Kidney (tissue), 14 donors: Measurements from ENCODE around the gene GCAT. TPM values are rescaled to one million over a fixed set of nuclear protein-coding genes. Genes with fewer than 3 reads are reported as not detected.

ENCODE experiments used
- DNase-seq, 5 donors: peaks; one replicate each; pipeline ENCODE4 v3.0.0-alpha.2; 2013 to 2020
- FAIRE-seq: peaks from 2 replicates; lab custom pipeline; 2012; peaks lifted over from hg19 to GRCh38; lab: Jason Lieb, UNC
- H3K27ac ChIP-seq, 2 donors: one replicate each; pipeline ENCODE4 v1.7.0; 2013; ENCODE audit warnings: low read depth in 2 of 2, low read length in 2 of 2, inconsistent platforms in 1 of 2
- H3K27me3 ChIP-seq: one replicate; pipeline ENCODE4 v1.7.1; 2013; ENCODE audit warnings: low read length, inconsistent platforms; ENCODE audit not compliant: control insufficient read depth, insufficient read depth
- H3K36me3 ChIP-seq, 3 donors: one replicate each; pipeline versions ENCODE4 v1.7.0 to v1.7.1; 2013; ENCODE audit warnings: low read length in 3 of 3, control low read depth in 1 of 3, inconsistent platforms in 1 of 3; ENCODE audit not compliant: insufficient read depth in 3 of 3, control insufficient read depth in 2 of 3
- H3K4me1 ChIP-seq, 3 donors: one replicate each; pipeline versions ENCODE4 v1.7.0 to v1.7.1; 2013; ENCODE audit warnings: low read length in 3 of 3, inconsistent platforms in 1 of 3, low read depth in 1 of 3; ENCODE audit not compliant: control insufficient read depth in 2 of 3, insufficient read depth in 2 of 3
- H3K4me3 ChIP-seq, 3 donors: one replicate each; pipeline versions ENCODE4 v1.7.0 to v1.8.1; 2013; ENCODE audit warnings: low read length in 3 of 3, control low read depth in 1 of 3, inconsistent platforms in 1 of 3
- H3K9ac ChIP-seq, 3 donors: one replicate each; pipeline versions ENCODE4 v1.7.0 to v1.7.1; 2013; ENCODE audit warnings: low read length in 3 of 3, control low read depth in 1 of 3, inconsistent platforms in 1 of 3
- H3K9me3 ChIP-seq, 3 donors: one replicate each; pipeline versions ENCODE4 v1.7.0 to v1.7.1; 2013; ENCODE audit warnings: low read length in 3 of 3, control low read depth in 1 of 3, inconsistent platforms in 1 of 3; ENCODE audit not compliant: control insufficient read depth in 2 of 3, insufficient read depth in 1 of 3
- intact Hi-C: fragments of 100-400 bp; cut with DNase I; formaldehyde crosslinking; loops from one replicate; pipeline ENCODE4 v1.11.1; 2022
- polyA plus RNA-seq: library from polyadenylated mRNA; stranded (reverse); fragments of 350-450 nt; fragmentation: Illumina TruSeq; extraction: RNeasy Lipid Tissue Mini Kit (QIAGEN cat#74804); gene quantifications from one replicate; pipeline ENCODE4 v1.2.3, GENCODE V29; 2014; ENCODE audit warnings: low read depth, low replicate concordance; ENCODE audit not compliant: insufficient read depth
- total RNA-seq: library from RNA; stranded (reverse); fragmentation: NEBNext Ultra II Directional; extraction: Animal tissue kit (Norgen Biotek cat#: 25700); gene quantifications from one replicate; pipeline ENCODE4 v1.2.1, GENCODE V29; 2021
- TF ChIP-seq, protein P1 (sequence below): IDR thresholded peaks from 3 replicates; pipeline ENCODE4 v1.5.1; 2012; ENCODE audit warnings: mild to moderate bottlenecking, moderate library complexity, borderline replicate concordance; ENCODE audit not compliant: insufficient read depth; ENCODE audit errors: extremely low read depth
- donor health status: control.
- donor health status: control.
- donor health status: control.
- donor health status: control.
- donor health status: control.
- donor health status: DM: yes; HTN: yes; CAD: no.
- donor health status: Normal renal cell carcinoma (clear cell type).

The GCAT gene
- total and polyA plus RNA-seq, 2 donors from 2014 or later = 8.9 to 35.9 TPM

DNA sequence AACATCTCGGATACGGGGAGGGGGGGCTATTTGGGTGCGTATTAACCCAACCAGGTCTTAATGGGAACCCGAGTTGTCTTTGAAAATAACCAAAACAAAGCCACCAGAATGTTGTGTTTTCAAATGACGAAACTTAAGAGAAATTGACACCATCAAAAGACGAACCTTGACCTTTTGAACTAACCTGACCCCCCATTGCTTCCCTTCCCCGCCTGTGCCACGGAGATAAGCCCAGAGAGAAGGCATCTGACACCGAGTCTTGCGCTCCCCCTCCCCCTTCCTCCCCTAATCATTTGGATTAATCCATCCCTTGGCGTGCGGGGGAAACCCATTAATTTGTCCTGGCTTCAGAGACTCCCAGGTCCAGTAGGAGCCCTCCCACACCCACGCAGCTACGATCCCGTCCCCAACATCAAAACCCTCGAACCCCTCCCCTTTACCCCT lies 4.5 kb upstream of the GCAT start:
- Histone ChIP-seq H3K4me1 (peaks cover 0 to 15% (median 11%) of the 10 kb centered on the region in 3 donors), H3K9me3 (no peaks in the 10 kb centered on the region), H3K9ac (peak overlapping the region in 1 of 3 donors; percentile 80), H3K27ac (no peak overlapping the region), H3K4me3 (peak overlapping the region in 2 of 3 donors; percentile 50 to 71), H3K27me3 (no peaks in the 10 kb centered on the region), H3K36me3 (no peaks in the 10 kb centered on the region)
- FAIRE-seq (no peak), DNase-seq (peak in 2 of 5 donors; percentile 58 to 75)
- TF ChIP-seq, protein P1, sequence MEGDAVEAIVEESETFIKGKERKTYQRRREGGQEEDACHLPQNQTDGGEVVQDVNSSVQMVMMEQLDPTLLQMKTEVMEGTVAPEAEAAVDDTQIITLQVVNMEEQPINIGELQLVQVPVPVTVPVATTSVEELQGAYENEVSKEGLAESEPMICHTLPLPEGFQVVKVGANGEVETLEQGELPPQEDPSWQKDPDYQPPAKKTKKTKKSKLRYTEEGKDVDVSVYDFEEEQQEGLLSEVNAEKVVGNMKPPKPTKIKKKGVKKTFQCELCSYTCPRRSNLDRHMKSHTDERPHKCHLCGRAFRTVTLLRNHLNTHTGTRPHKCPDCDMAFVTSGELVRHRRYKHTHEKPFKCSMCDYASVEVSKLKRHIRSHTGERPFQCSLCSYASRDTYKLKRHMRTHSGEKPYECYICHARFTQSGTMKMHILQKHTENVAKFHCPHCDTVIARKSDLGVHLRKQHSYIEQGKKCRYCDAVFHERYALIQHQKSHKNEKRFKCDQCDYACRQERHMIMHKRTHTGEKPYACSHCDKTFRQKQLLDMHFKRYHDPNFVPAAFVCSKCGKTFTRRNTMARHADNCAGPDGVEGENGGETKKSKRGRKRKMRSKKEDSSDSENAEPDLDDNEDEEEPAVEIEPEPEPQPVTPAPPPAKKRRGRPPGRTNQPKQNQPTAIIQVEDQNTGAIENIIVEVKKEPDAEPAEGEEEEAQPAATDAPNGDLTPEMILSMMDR = no peak
- intact Hi-C loops = no loop called here

DNA sequence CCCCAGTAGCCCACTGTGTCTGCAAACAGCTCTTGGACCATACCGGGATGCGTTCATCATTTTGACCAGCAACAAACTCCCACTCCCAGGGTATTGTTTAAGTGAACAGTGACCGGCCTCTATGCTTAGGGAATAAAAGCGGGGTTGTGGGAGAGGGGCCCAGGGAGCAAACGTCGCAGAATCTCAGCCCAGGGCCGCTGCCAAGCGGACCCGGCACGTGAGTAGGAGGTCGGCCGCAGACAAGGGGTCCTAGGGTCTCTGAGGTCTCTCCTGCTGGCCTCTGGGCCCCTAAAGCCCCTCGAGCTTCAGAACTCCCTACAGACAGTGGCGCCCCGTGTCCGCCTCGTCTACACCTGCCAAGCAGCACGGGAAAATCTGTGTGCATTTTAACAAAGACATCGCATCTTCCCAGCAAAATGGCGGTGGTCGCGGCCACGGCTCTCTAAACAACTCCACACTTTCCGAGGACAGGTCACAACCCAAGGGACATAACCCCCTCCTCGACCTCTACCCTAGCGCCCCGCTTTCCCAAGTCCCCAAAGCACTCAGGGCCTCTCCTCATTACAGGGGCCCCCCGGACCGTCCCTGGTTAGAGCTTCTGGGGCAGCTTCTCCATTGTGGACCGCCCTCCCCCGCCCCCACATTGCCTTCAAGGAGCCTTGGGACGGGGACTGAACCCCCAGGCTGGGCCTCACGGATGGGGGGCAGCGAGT lies 3.9 kb upstream of the GCAT start:
- intact Hi-C loops = no loop called here
- H3K4me3 ChIP-seq = peak overlapping the region in 1 of 3 donors; percentile 41
- H3K9ac ChIP-seq = no peak overlapping the region
- no peaks in the 10 kb centered on the region for H3K27me3 ChIP-seq
- FAIRE-seq = no peak
- no peaks in the 10 kb centered on the region for H3K36me3 ChIP-seq
- TF ChIP-seq, protein P1 = no peak
- H3K4me1 ChIP-seq = peaks cover 0 to 15% (median 14%) of the 10 kb centered on the region in 3 donors
- DNase-seq = peak in 3 of 5 donors; percentile 45 to 84 (median 69)
- no peaks in the 10 kb centered on the region for H3K9me3 ChIP-seq
- no peak overlapping the region for H3K27ac ChIP-seq

DNA sequence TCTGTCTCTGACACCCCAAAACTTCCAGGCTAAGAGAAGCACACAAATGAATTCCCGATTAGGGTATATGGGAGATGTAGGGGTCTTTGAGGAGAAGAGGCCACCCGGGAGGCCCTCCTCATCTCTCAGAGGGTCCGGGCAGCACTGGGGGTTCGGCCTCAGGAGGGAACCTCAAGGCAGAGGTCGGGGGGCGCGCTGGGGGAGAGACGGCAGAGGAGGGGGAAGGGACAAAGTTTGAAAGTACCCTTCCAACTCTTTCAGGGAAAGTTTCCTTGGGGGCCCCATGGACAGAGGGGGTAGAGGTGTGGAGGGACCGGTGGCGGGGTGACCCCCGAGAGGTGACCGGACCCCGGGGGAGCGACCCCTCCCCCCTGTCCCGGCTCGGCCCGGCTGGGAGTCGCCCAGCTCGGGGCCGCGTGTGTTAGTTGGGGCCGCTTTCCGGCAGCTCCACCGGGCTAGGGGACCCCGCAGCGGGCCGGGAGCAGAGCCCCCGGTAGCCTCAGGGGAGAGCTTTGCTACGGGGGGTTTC lies 3.3 kb upstream of the GCAT start:
- TF ChIP-seq, protein P1 = no peak
- Histone ChIP-seq H3K36me3 (no peaks in the 10 kb centered on the region), H3K9ac (peak overlapping the region in 1 of 3 donors; percentile 40), H3K4me1 (peaks cover 0 to 15% (median 14%) of the 10 kb centered on the region in 3 donors), H3K9me3 (no peaks in the 10 kb centered on the region), H3K4me3 (peak overlapping the region in 1 of 3 donors; percentile 41), H3K27ac (no peak overlapping the region), H3K27me3 (no peaks in the 10 kb centered on the region)
- peak in 2 of 5 donors; percentile 47 to 69 for DNase-seq
- intact Hi-C loops = no loop called here
- no peak for FAIRE-seq
